Testis (tissue), 3 donors: ENCODE measurements around the gene GGA3. TPM values are rescaled to one million over a fixed set of nuclear protein-coding genes. Genes with fewer than 3 reads are reported as not detected.

Source experiments
- DNase-seq: peaks from one replicate; pipeline ENCODE4 v3.0.0-alpha.2; 2019
- H3K27ac ChIP-seq, 2 donors: fragments of 200-600 bp; sonication (generic); one replicate each; pipeline ENCODE4 v1.5.1; 2019
- H3K27me3 ChIP-seq: fragments of 200-600 bp; sonication (generic); one replicate; pipeline ENCODE4 v1.5.1; 2019
- H3K36me3 ChIP-seq: fragments of 200-600 bp; sonication (generic); one replicate; pipeline ENCODE4 v1.5.1; 2017; ENCODE audit warnings: low read depth; ENCODE audit errors: missing control alignments
- H3K4me1 ChIP-seq: fragments of 200-600 bp; sonication (generic); one replicate; pipeline ENCODE4 v1.5.1; 2019
- H3K4me3 ChIP-seq, 2 donors: fragments of 200-600 bp; sonication (generic); one replicate each; pipeline ENCODE4 v1.5.1; 2017 to 2019
- H3K9me3 ChIP-seq: fragments of 200-600 bp; sonication (generic); one replicate; pipeline ENCODE4 v1.5.1; 2017
- CTCF ChIP-seq, 3 experiments: fragments of 450-650 bp in 2 of 3; fragments of 200-600 bp in 1 of 3; sonication (generic) in 1 of 3; IDR thresholded peaks; one replicate each; pipeline ENCODE4 v1.5.1; 2016 to 2019; ENCODE audit warnings: antibody characterized with exemption in 3 of 3, mild to moderate bottlenecking in 2 of 3, moderate library complexity in 1 of 3
- POLR2A ChIP-seq: fragments of 450-650 bp; IDR thresholded peaks from one replicate; pipeline ENCODE4 v1.6.1; 2017; ENCODE audit warnings: antibody characterized with exemption, mild to moderate bottlenecking, moderate library complexity
- WGBS, 2 donors: methylation state at CpG; one replicate each; pipeline ENCODE4 v1.1.5; 2018; 5-methylcytosine and 5-hydroxymethylcytosine counted together
- intact Hi-C: fragments of 100-400 bp; cut with DNase I; formaldehyde crosslinking; loops from one replicate; pipeline ENCODE4 v1.15.1; 2023; ENCODE audit warnings: low total_unique reads
- polyA plus RNA-seq: library from polyadenylated mRNA; stranded (reverse); fragments of 350-450 nt; fragmentation: Illumina TruSeq; extraction: RNeasy Lipid Tissue Mini Kit (QIAGEN cat#74804); gene quantifications from one replicate; pipeline ENCODE4 v1.2.3, GENCODE V29; 2014; ENCODE audit warnings: low read depth, low replicate concordance; ENCODE audit not compliant: insufficient read depth
- total RNA-seq, 2 donors: library from RNA; depleted of rRNA; stranded (reverse); fragments of >200 nt; gene quantifications; one replicate each; pipeline ENCODE4 v1.2.3, GENCODE V29; 2016

Gene GGA3
- total and polyA plus RNA-seq, 3 donors from 2014 or later: 42.9 to 50.2 (median 46.8) TPM

GRCh38 chr17:75240394-75241142 lies 20.8 kb downstream of the GGA3 start:
- no peaks in the 10 kb centered on the region for H3K9me3 ChIP-seq
- H3K27me3 ChIP-seq: no peaks in the 10 kb centered on the region
- peak; percentile 43 for DNase-seq
- peaks cover 2% of the 10 kb centered on the region for H3K36me3 ChIP-seq
- H3K27ac ChIP-seq: peak overlapping the region; percentile 50 to 63
- peaks cover 14% of the 10 kb centered on the region for H3K4me1 ChIP-seq
- H3K4me3 ChIP-seq: no peak overlapping the region
- intact Hi-C loops: no loop called here
- 54 to 76% methylated on average over 15 to 23 of the region's 23 CpGs for WGBS, 2 donors
- TF ChIP-seq POLR2A (no peak), CTCF (IDR thresholded peaks at IDR 0.05) (peak in 2 of 3 experiments; percentile 13 to 27)

GRCh38 chr17:75239778-75240393 lies 21.5 kb downstream of the GGA3 start:
- H3K27ac ChIP-seq: peak overlapping the region; percentile 50 to 63
- no peak for DNase-seq
- 81 to 86% methylated on average over 16 to 23 of the region's 23 CpGs for WGBS, 2 donors
- peaks cover 2% of the 10 kb centered on the region for H3K36me3 ChIP-seq
- intact Hi-C loops: no loop called here
- H3K27me3 ChIP-seq: no peaks in the 10 kb centered on the region
- peaks cover 14% of the 10 kb centered on the region for H3K4me1 ChIP-seq
- H3K9me3 ChIP-seq: no peaks in the 10 kb centered on the region
- H3K4me3 ChIP-seq: no peak overlapping the region
- TF ChIP-seq POLR2A (no peak), CTCF (IDR thresholded peaks at IDR 0.05) (no peak)

GRCh38 chr17:75239214-75239613 lies 22.2 kb downstream of the GGA3 start:
- TF ChIP-seq CTCF (IDR thresholded peaks at IDR 0.05): no peak
- peaks cover 2% of the 10 kb centered on the region for H3K36me3 ChIP-seq
- no peak overlapping the region for H3K27ac ChIP-seq
- peaks cover 14% of the 10 kb centered on the region for H3K4me1 ChIP-seq
- intact Hi-C loops: no loop called here
- 88 to 92% methylated on average over 10 to 12 of the region's 12 CpGs for WGBS, 2 donors
- H3K4me3 ChIP-seq: no peak overlapping the region
- DNase-seq: no peak
- no peaks in the 10 kb centered on the region for H3K27me3 ChIP-seq
- H3K9me3 ChIP-seq: no peaks in the 10 kb centered on the region

GRCh38 chr17:75238684-75239191 lies 22.7 kb downstream of the GGA3 start:
- no peak overlapping the region for H3K27ac ChIP-seq
- DNase-seq: peak; percentile 68
- TF ChIP-seq CTCF (IDR thresholded peaks at IDR 0.05) (peak; percentile 36 to 72 (median 71)), POLR2A (no peak)
- no peak overlapping the region for H3K4me3 ChIP-seq
- WGBS, 2 donors: 35 to 36% methylated on average over 4 to 13 of the region's 13 CpGs
- peaks cover 2% of the 10 kb centered on the region for H3K36me3 ChIP-seq
- H3K9me3 ChIP-seq: no peaks in the 10 kb centered on the region
- no peaks in the 10 kb centered on the region for H3K27me3 ChIP-seq
- intact Hi-C loops: no loop called here
- H3K4me1 ChIP-seq: peaks cover 14% of the 10 kb centered on the region
